Transverse colon (tissue), 4 donors: Measurements from ENCODE around the gene STRN3.

Source experiments
- POLR2A ChIP-seq: fragments of 450-650 bp; IDR thresholded peaks from one replicate; pipeline ENCODE4 v1.6.1; 2016; ENCODE audit warnings: antibody characterized with exemption, mild to moderate bottlenecking, moderate library complexity
- POLR2AphosphoS5 ChIP-seq, 3 donors: sonication (generic); formaldehyde crosslinking; IDR thresholded peaks; one replicate each; pipeline ENCODE4 v1.6.1; 2016; ENCODE audit warnings: antibody characterized with exemption in 3 of 3
- TF ChIP-seq, protein P1 (sequence below), 5 experiments: fragments of 200-600 bp in 3 of 5; fragments of 450-650 bp in 2 of 5; sonication (generic) in 3 of 5; IDR thresholded peaks; 1 replicate in 2 of 5; 2 replicates in 3 of 5; pipeline ENCODE4 v1.5.1; 2016 to 2017; ENCODE audit warnings: antibody characterized with exemption in 5 of 5, inconsistent platforms in 3 of 5, mild to moderate bottlenecking in 2 of 5, moderate library complexity in 1 of 5

DNA sequence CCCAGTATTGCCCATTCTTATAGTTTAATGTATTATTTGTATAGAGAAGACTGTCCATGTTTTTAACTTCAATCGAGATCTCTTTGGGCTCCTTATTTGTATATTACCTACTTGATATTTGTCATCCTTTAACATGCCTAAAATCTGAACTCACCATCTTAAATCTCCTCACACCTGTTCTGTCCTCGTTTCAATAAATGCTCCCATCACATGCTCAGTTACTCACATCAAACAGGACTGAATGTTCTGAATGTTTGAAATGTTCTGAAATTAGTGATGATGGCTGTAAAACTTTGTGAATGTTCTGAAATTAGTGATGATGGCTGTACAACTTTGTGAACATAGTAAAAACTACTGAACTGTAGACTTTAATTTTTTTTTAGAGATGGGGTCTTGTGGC is 117.4 kb downstream of the STRN3 start:
- TF ChIP-seq, protein P1, sequence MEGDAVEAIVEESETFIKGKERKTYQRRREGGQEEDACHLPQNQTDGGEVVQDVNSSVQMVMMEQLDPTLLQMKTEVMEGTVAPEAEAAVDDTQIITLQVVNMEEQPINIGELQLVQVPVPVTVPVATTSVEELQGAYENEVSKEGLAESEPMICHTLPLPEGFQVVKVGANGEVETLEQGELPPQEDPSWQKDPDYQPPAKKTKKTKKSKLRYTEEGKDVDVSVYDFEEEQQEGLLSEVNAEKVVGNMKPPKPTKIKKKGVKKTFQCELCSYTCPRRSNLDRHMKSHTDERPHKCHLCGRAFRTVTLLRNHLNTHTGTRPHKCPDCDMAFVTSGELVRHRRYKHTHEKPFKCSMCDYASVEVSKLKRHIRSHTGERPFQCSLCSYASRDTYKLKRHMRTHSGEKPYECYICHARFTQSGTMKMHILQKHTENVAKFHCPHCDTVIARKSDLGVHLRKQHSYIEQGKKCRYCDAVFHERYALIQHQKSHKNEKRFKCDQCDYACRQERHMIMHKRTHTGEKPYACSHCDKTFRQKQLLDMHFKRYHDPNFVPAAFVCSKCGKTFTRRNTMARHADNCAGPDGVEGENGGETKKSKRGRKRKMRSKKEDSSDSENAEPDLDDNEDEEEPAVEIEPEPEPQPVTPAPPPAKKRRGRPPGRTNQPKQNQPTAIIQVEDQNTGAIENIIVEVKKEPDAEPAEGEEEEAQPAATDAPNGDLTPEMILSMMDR (IDR thresholded peaks at IDR 0.05) = no peak
- TF ChIP-seq POLR2AphosphoS5 (IDR thresholded peaks at IDR 0.05) = no peak
- no peak for TF ChIP-seq POLR2A
